HCT116 (cell line): ENCODE measurements around the gene LRRC1. TPM values are rescaled to one million over a fixed set of nuclear protein-coding genes. Genes with fewer than 3 reads are reported as not detected.

Source experiments
- ATAC-seq: fragments of 200-7000 bp; cut with Tn5 transposase; 2 replicates; pipeline ENCODE4 v1.9.1; 2020; ENCODE audit warnings: mild to moderate bottlenecking, moderate library complexity
- BruUV-seq: library from RNA; stranded (reverse); fragments of 400-500 nt; replicated peaks from 2 replicates; lab custom pipeline; 2021; lab: Mats Ljungman, UMichigan
- CTCF ChIA-PET: fragments of 300-600 bp; sonication (Branson Sonifier 250); formaldehyde crosslinking; loops from one replicate; lab custom pipeline; 2021; ENCODE audit warnings: antibody characterized with exemption; lab: Charles Lee
- POLR2A ChIA-PET: fragments of 300-600, 350-600 bp; sonication (Branson Sonifier 250); formaldehyde crosslinking; loops from one replicate; lab custom pipeline; 2021; ENCODE audit warnings: antibody characterized with exemption; lab: Charles Lee
- RAD21 ChIA-PET, 2 experiments: fragments of 300-600 bp; sonication (Branson Sonifier 250); formaldehyde crosslinking; loops; one replicate each; lab custom pipeline; 2023; ENCODE audit warnings: low total read pairs in 2 of 2; ENCODE audit not compliant: uncharacterized antibody in 2 of 2, unreplicated experiment in 2 of 2, low non-redundant PET in 1 of 2; lab: Charles Lee
- DNase-seq: peaks from one replicate; pipeline ENCODE4 v3.0.0-alpha.2; 2010; ENCODE audit warnings: low read depth, low spot score
- H2AFZ ChIP-seq: fragments of 200-600 bp; shearing (Covaris generic), sonication (generic); 2 replicates; pipeline ENCODE4 v1.6.1; 2017; ENCODE audit warnings: low read depth, mixed run types, mixed read lengths, antibody characterized with exemption, low read length; ENCODE audit not compliant: poor library complexity, severe bottlenecking
- H3K27ac ChIP-seq: 2 replicates; pipeline ENCODE4 v1.5.1; 2012; ENCODE audit warnings: low read depth, low read length
- H3K27me3 ChIP-seq: fragments of 200-600 bp; sonication (generic); 2 replicates; pipeline ENCODE4 v1.6.1; 2016; ENCODE audit warnings: mixed run types, low read length, mixed read lengths; ENCODE audit not compliant: insufficient read depth
- H3K36me3 ChIP-seq, 2 experiments: fragments of 200-500 bp in 1 of 2; fragments of 200-600 bp in 1 of 2; sonication (Bioruptor generic) in 1 of 2; sonication (generic) in 1 of 2; 2 replicates each; pipeline versions ENCODE4 v1.5.1 to v1.6.1; 2014 to 2016; ENCODE audit warnings: low read length in 2 of 2, inconsistent platforms in 1 of 2, mixed read lengths in 1 of 2, mixed run types in 1 of 2; ENCODE audit not compliant: insufficient read depth in 2 of 2, control insufficient read depth in 1 of 2
- H3K4me1 ChIP-seq, 2 experiments: fragments of 200-600 bp in 1 of 2; sonication (generic) in 1 of 2; 2 replicates each; pipeline versions ENCODE4 v1.5.1 to v1.6.1; 2012 to 2017; ENCODE audit warnings: low read length in 2 of 2, inconsistent platforms in 1 of 2, mild to moderate bottlenecking in 1 of 2, mixed read lengths in 1 of 2, mixed run types in 1 of 2, moderate library complexity in 1 of 2; ENCODE audit not compliant: insufficient read depth in 2 of 2, control insufficient read depth in 1 of 2
- H3K4me2 ChIP-seq: fragments of 200-600 bp; sonication (generic); 2 replicates; pipeline ENCODE4 v1.6.1; 2017; ENCODE audit warnings: mixed run types, low read length, mixed read lengths
- H3K4me3 ChIP-seq, 2 experiments: fragments of 200-600 bp in 1 of 2; sonication (generic) in 1 of 2; replicated peaks in 1 of 2; 2 replicates each; pipeline ENCODE4 v1.5.1; 2011 to 2016; ENCODE audit warnings: low read length in 2 of 2, control low read depth in 1 of 2, low read depth in 1 of 2, mild to moderate bottlenecking in 1 of 2, mixed read lengths in 1 of 2, mixed run types in 1 of 2
- H3K79me2 ChIP-seq: fragments of 200-600 bp; sonication (generic); 2 replicates; pipeline ENCODE4 v1.6.1; 2017; ENCODE audit warnings: mild to moderate bottlenecking, mixed run types, low read length, moderate library complexity, mixed read lengths; ENCODE audit not compliant: insufficient read depth
- H3K9ac ChIP-seq: fragments of 200-600 bp; sonication (generic); 2 replicates; pipeline ENCODE4 v1.6.1; 2016; ENCODE audit warnings: low read length, mixed read lengths
- H3K9me2 ChIP-seq: fragments of 200-600 bp; sonication (generic), shearing (Covaris generic); 2 replicates; pipeline ENCODE4 v1.6.1; 2017; ENCODE audit warnings: mixed run types, mild to moderate bottlenecking, moderate library complexity; ENCODE audit not compliant: insufficient read depth
- H3K9me3 ChIP-seq, 2 experiments: fragments of 200-500 bp in 1 of 2; fragments of 200-600 bp in 1 of 2; sonication (Bioruptor generic) in 1 of 2; sonication (generic) in 1 of 2; 2 replicates each; pipeline ENCODE4 v1.6.1; 2014 to 2017; ENCODE audit warnings: low read length in 2 of 2, mixed read lengths in 2 of 2, inconsistent platforms in 1 of 2, low read depth in 1 of 2, mild to moderate bottlenecking in 1 of 2, mixed run types in 1 of 2, moderate library complexity in 1 of 2; ENCODE audit not compliant: control insufficient read depth in 1 of 2, insufficient read depth in 1 of 2
- H4K20me1 ChIP-seq: fragments of 200-600 bp; sonication (generic), shearing (Covaris generic); 2 replicates; pipeline ENCODE4 v1.6.1; 2017; ENCODE audit warnings: mixed run types, mild to moderate bottlenecking, moderate library complexity; ENCODE audit not compliant: insufficient read depth
- EGR1 ChIP-seq: IDR thresholded peaks from 2 replicates; pipeline ENCODE4 v1.6.1; 2012; ENCODE audit warnings: low read depth
- EZH2 ChIP-seq: fragments of 200-600 bp; sonication (generic); IDR thresholded peaks from 2 replicates; pipeline ENCODE4 v1.6.1; 2017; ENCODE audit warnings: antibody characterized with exemption, mixed run types
- JUND ChIP-seq: IDR thresholded peaks from 2 replicates; pipeline ENCODE4 v1.6.1; 2012
- POLR2A ChIP-seq: IDR thresholded peaks from 2 replicates; pipeline ENCODE4 v1.7.0; 2011; ENCODE audit warnings: borderline replicate concordance; ENCODE audit not compliant: insufficient read depth, insufficient read length; ENCODE audit errors: extremely low read depth
- POLR2AphosphoS5 ChIP-seq: IDR thresholded peaks from 2 replicates; pipeline ENCODE4 v1.6.1; 2011; ENCODE audit warnings: mild to moderate bottlenecking, low read depth, low read length, moderate library complexity
- RAD21 ChIP-seq: IDR thresholded peaks from 2 replicates; pipeline ENCODE4 v1.6.1; 2012; ENCODE audit warnings: low read depth, mild to moderate bottlenecking
- SRF ChIP-seq: IDR thresholded peaks from 2 replicates; pipeline ENCODE4 v1.6.1; 2012; ENCODE audit warnings: low read depth
- TCF7L2 ChIP-seq: IDR thresholded peaks from 2 replicates; pipeline ENCODE4 v1.7.0; 2011; ENCODE audit warnings: borderline replicate concordance, inconsistent platforms; ENCODE audit not compliant: insufficient read depth, insufficient read length; ENCODE audit errors: extremely low read depth
- YY1 ChIP-seq: IDR thresholded peaks from 2 replicates; pipeline ENCODE4 v1.6.1; 2011; ENCODE audit warnings: low read length, low read depth, moderate library complexity, mild to moderate bottlenecking; ENCODE audit not compliant: insufficient replicate concordance; ENCODE audit errors: extremely low read depth
- intact Hi-C: fragments of 100-400 bp; cut with micrococcal nuclease; formaldehyde crosslinking; loops from 2 replicates; pipeline ENCODE4 v1.10.0; 2022
- total RNA-seq: library from RNA; stranded (reverse); gene quantifications from one replicate; pipeline ENCODE4 v1.2.1, GENCODE V29; 2021; ENCODE audit not compliant: unreplicated experiment
- TF ChIP-seq, protein P1 (sequence below): IDR thresholded peaks from 2 replicates; pipeline ENCODE4 v1.6.1; 2011; ENCODE audit warnings: mild to moderate bottlenecking, low read length, moderate library complexity; ENCODE audit not compliant: insufficient replicate concordance; ENCODE audit errors: extremely low read depth
- TF ChIP-seq, protein P2 (sequence below), 3 experiments: fragments of 200-600 bp in 1 of 3; sonication (generic) in 1 of 3; IDR thresholded peaks in 2 of 3; conservative IDR thresholded peaks in 1 of 3; 2 replicates each; pipeline ENCODE4 v1.5.1; 2012 to 2017; ENCODE audit warnings: low read depth in 2 of 3, low read length in 2 of 3, antibody characterized with exemption in 1 of 3, borderline replicate concordance in 1 of 3, control low read depth in 1 of 3, mild to moderate bottlenecking in 1 of 3, mixed read lengths in 1 of 3, mixed run types in 1 of 3, moderate library complexity in 1 of 3; ENCODE audit not compliant: insufficient read depth in 1 of 3

The LRRC1 gene
- total RNA-seq, 1 experiment from 2014 or later: 19.8 TPM

DNA sequence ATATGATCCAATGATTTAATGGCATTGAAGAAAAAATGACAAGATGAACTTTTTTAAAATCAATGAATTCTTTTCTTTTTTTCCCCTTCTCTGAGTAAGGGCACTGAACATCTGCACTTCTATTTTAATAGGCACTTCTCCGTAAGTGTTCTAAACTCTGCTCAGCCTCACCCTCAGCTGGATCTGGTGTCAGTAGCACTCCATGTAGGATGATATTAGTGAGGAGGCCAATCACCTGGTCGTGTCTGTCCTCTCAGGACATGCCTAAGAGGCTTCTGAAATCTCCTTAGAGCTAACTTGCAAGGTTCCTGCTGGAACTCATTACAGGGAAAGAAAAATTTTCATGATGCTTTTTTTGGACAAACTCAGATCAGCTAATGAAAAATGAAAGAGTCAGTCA is 167.8 kb downstream of the LRRC1 start:
- no peak overlapping the region for H3K4me3 ChIP-seq
- POLR2A ChIA-PET: no interaction called here
- BruUV-seq: no TSS peak
- H3K4me1 ChIP-seq: peaks cover 0 to 12% of the 10 kb centered on the region in 2 experiments; a peak in 2 of 4 replicates
- intact Hi-C loops: no loop called here
- no peaks in the 10 kb centered on the region for H3K36me3 ChIP-seq
- DNase-seq: no peak
- H3K79me2 ChIP-seq: no peaks in the 10 kb centered on the region
- H3K27me3 ChIP-seq: no peaks in the 10 kb centered on the region
- no peaks in the 10 kb centered on the region for H4K20me1 ChIP-seq
- TF ChIP-seq RAD21 (no peak), YY1 (no peak), JUND (no peak), SRF (no peak), POLR2A (no peak), TCF7L2 (no peak)
- H3K9me3 ChIP-seq: no peaks in the 10 kb centered on the region
- H3K4me2 ChIP-seq: no peak overlapping the region
- CTCF ChIA-PET: no interaction called here
- H2AFZ ChIP-seq: peak overlapping the region; percentile 21
- H3K27ac ChIP-seq: no peak overlapping the region
- H3K9ac ChIP-seq: no peak overlapping the region
- H3K9me2 ChIP-seq: no peaks in the 10 kb centered on the region; the same call in 1 of the 2 replicates
- RAD21 ChIA-PET: no interaction called here
- ATAC-seq: no peak

DNA sequence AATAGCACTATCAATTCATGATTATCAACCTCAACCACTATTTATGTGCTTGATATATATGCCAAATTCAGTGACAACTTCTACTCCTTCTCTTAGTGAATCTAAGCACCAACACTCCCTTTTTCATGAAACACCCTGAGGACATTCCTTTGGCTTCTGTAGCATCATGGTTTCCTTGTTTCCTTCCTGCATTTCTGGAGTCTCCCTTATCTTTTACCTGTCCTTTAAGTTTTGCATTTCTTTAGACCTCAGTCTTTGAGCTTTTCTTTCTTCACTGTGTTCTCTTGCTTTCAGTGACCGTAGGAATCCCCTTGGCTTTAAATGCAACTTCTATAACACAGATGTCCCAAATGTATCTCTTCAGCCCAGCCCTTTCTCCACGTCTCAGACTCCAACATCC is 172.6 kb downstream of the LRRC1 start:
- Histone ChIP-seq H3K79me2 (no peaks in the 10 kb centered on the region), H3K9me2 (no peaks in the 10 kb centered on the region; the same call in 1 of the 2 replicates), H3K27ac (no peak overlapping the region), H2AFZ (peak overlapping the region; percentile 57), H3K4me3 (no peak overlapping the region), H3K9me3 (no peaks in the 10 kb centered on the region), H3K9ac (no peak overlapping the region), H3K4me2 (no peak overlapping the region), H3K36me3 (no peaks in the 10 kb centered on the region), H3K4me1 (peaks cover 0 to 4% of the 10 kb centered on the region in 2 experiments; a peak in 2 of 4 replicates), H4K20me1 (no peaks in the 10 kb centered on the region), H3K27me3 (no peaks in the 10 kb centered on the region)
- POLR2A ChIA-PET: no interaction called here
- CTCF ChIA-PET: interaction anchor here (1.4 kb wide), 1 partner anchor 11 kb away, joined by 4 read pairs; no protein-coding TSS in a partner anchor
- intact Hi-C loops: no loop called here
- RAD21 ChIA-PET: no interaction called here
- DNase-seq: no peak
- no peak for ATAC-seq
- BruUV-seq: no TSS peak
- no peak for TF ChIP-seq EZH2
- no peak for TF ChIP-seq POLR2A
- TF ChIP-seq EGR1: no peak
- TF ChIP-seq, protein P1, sequence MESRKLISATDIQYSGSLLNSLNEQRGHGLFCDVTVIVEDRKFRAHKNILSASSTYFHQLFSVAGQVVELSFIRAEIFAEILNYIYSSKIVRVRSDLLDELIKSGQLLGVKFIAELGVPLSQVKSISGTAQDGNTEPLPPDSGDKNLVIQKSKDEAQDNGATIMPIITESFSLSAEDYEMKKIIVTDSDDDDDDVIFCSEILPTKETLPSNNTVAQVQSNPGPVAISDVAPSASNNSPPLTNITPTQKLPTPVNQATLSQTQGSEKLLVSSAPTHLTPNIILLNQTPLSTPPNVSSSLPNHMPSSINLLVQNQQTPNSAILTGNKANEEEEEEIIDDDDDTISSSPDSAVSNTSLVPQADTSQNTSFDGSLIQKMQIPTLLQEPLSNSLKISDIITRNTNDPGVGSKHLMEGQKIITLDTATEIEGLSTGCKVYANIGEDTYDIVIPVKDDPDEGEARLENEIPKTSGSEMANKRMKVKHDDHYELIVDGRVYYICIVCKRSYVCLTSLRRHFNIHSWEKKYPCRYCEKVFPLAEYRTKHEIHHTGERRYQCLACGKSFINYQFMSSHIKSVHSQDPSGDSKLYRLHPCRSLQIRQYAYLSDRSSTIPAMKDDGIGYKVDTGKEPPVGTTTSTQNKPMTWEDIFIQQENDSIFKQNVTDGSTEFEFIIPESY: no peak
- TF ChIP-seq, protein P2, sequence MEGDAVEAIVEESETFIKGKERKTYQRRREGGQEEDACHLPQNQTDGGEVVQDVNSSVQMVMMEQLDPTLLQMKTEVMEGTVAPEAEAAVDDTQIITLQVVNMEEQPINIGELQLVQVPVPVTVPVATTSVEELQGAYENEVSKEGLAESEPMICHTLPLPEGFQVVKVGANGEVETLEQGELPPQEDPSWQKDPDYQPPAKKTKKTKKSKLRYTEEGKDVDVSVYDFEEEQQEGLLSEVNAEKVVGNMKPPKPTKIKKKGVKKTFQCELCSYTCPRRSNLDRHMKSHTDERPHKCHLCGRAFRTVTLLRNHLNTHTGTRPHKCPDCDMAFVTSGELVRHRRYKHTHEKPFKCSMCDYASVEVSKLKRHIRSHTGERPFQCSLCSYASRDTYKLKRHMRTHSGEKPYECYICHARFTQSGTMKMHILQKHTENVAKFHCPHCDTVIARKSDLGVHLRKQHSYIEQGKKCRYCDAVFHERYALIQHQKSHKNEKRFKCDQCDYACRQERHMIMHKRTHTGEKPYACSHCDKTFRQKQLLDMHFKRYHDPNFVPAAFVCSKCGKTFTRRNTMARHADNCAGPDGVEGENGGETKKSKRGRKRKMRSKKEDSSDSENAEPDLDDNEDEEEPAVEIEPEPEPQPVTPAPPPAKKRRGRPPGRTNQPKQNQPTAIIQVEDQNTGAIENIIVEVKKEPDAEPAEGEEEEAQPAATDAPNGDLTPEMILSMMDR (IDR thresholded peaks at IDR 0.05 in 2 of 3, conservative IDR thresholded peaks at IDR 0.05 in 1 of 3; ENCODE audit: borderline replicate concordance in 1 of 3, insufficient read depth in 1 of 3, low read depth in 2 of 3, low read length in 2 of 3): no peak
- no peak for TF ChIP-seq POLR2AphosphoS5
- no peak for TF ChIP-seq TCF7L2
